H1 (cell line): ENCODE results near the gene SLC39A10.

Source experiments
- ATF3 ChIP-seq: IDR thresholded peaks from 2 replicates; pipeline ENCODE4 v1.6.1; 2011; ENCODE audit warnings: low read depth, mild to moderate bottlenecking, low read length; ENCODE audit not compliant: insufficient read depth
- EZH2 ChIP-seq: fragments of 200-600 bp; sonication (generic); IDR thresholded peaks from 2 replicates; pipeline ENCODE4 v1.7.1; 2012; ENCODE audit warnings: low read depth, mild to moderate bottlenecking, moderate library complexity, low read length, inconsistent platforms; ENCODE audit not compliant: severe bottlenecking
- POLR2AphosphoS5 ChIP-seq: IDR thresholded peaks from 2 replicates; pipeline ENCODE4 v1.6.1; 2011; ENCODE audit warnings: low read depth, low read length
- SP4 ChIP-seq: IDR thresholded peaks from 2 replicates; pipeline ENCODE4 v1.6.1; 2012; ENCODE audit warnings: low read length, inconsistent platforms
- SRF ChIP-seq: IDR thresholded peaks from 2 replicates; pipeline ENCODE4 v1.6.1; 2011; ENCODE audit warnings: mild to moderate bottlenecking, low read depth, low read length, moderate library complexity
- TF ChIP-seq, protein P1 (sequence below): IDR thresholded peaks from 2 replicates; pipeline ENCODE4 v1.6.1; 2011; ENCODE audit warnings: low read length, improper control_type of control experiment
- TF ChIP-seq, protein P2 (sequence below), 3 experiments: IDR thresholded peaks; 1 replicate in 2 of 3; 2 replicates in 1 of 3; pipeline versions ENCODE4 v1.5.1 to v1.6.1; 2011; ENCODE audit warnings: low read length in 3 of 3, mild to moderate bottlenecking in 3 of 3, inconsistent platforms in 2 of 3, low read depth in 1 of 3, moderate library complexity in 1 of 3; ENCODE audit not compliant: insufficient read depth in 1 of 3; ENCODE audit errors: control extremely low read depth in 1 of 3
- TF ChIP-seq, protein P3 (sequence below): IDR thresholded peaks from 2 replicates; pipeline ENCODE4 v1.6.1; 2012; ENCODE audit warnings: low read length, inconsistent platforms

GRCh38 chr2:195674491-195675221 is 17.6 kb downstream of the SLC39A10 start:
- TF ChIP-seq ATF3 (no peak), SP4 (no peak), SRF (no peak), EZH2 (no peak), POLR2AphosphoS5 (no peak)
- TF ChIP-seq, protein P1, sequence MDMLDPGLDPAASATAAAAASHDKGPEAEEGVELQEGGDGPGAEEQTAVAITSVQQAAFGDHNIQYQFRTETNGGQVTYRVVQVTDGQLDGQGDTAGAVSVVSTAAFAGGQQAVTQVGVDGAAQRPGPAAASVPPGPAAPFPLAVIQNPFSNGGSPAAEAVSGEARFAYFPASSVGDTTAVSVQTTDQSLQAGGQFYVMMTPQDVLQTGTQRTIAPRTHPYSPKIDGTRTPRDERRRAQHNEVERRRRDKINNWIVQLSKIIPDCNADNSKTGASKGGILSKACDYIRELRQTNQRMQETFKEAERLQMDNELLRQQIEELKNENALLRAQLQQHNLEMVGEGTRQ = no peak
- TF ChIP-seq, protein P2, sequence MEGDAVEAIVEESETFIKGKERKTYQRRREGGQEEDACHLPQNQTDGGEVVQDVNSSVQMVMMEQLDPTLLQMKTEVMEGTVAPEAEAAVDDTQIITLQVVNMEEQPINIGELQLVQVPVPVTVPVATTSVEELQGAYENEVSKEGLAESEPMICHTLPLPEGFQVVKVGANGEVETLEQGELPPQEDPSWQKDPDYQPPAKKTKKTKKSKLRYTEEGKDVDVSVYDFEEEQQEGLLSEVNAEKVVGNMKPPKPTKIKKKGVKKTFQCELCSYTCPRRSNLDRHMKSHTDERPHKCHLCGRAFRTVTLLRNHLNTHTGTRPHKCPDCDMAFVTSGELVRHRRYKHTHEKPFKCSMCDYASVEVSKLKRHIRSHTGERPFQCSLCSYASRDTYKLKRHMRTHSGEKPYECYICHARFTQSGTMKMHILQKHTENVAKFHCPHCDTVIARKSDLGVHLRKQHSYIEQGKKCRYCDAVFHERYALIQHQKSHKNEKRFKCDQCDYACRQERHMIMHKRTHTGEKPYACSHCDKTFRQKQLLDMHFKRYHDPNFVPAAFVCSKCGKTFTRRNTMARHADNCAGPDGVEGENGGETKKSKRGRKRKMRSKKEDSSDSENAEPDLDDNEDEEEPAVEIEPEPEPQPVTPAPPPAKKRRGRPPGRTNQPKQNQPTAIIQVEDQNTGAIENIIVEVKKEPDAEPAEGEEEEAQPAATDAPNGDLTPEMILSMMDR (IDR thresholded peaks at IDR 0.05; ENCODE audit: control extremely low read depth in 1 of 3, insufficient read depth in 1 of 3, low read depth in 1 of 3, low read length in 3 of 3) = no peak
- TF ChIP-seq, protein P3, sequence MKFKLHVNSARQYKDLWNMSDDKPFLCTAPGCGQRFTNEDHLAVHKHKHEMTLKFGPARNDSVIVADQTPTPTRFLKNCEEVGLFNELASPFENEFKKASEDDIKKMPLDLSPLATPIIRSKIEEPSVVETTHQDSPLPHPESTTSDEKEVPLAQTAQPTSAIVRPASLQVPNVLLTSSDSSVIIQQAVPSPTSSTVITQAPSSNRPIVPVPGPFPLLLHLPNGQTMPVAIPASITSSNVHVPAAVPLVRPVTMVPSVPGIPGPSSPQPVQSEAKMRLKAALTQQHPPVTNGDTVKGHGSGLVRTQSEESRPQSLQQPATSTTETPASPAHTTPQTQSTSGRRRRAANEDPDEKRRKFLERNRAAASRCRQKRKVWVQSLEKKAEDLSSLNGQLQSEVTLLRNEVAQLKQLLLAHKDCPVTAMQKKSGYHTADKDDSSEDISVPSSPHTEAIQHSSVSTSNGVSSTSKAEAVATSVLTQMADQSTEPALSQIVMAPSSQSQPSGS = no peak
